ENCODE measurements around the gene UBALD1.

Gene UBALD1

DNA sequence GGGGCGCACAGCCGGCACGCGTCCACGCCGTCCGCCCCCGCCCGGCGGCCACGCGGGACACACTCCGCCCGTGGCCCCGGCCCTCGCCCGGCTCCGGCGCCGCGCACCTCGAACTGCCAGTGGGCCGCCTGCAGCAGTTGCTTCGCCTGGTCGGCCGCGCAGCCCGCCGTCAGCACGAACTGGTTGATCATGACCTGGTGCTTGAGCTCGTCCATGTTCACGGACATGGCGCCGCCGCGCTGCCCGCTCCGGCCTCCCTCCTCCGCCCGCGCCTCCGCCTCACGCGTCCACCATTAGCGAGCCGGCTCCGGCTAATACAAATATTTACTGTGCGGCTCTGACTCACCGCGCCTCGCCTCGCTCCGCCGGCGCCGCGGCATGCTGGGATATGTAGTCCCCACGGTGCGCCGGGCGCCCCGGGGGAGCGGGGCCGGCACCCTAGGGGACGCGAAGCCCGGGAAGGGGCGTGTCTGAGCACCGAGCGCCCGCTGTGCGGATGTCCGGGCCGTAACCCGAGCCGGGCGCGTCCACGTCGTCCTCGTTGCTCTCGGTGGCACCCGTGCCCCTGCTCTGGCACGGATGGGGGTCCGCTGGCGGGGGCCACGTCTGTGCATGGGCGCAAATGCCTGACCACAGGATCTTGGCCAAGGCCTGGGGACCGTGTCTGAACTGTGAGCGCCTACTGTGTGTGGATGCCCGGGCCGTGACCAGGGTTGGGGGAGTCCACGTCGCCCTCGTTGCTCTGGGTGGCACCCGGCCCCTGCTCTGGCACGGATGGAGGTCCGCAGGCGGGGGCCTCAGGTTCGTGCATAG lies at the start of gene UBALD1:
UBALD1 (minus strand) TSS at position 318 of the 813 bp plus-strand sequence; CDS start at position 227, 91 bp downstream.
- no peak for TF ChIP-seq EZH2 (optimal IDR thresholded peaks at IDR 0.05; ENCODE audit: low read depth, low read length)
- TF ChIP-seq, protein P1, sequence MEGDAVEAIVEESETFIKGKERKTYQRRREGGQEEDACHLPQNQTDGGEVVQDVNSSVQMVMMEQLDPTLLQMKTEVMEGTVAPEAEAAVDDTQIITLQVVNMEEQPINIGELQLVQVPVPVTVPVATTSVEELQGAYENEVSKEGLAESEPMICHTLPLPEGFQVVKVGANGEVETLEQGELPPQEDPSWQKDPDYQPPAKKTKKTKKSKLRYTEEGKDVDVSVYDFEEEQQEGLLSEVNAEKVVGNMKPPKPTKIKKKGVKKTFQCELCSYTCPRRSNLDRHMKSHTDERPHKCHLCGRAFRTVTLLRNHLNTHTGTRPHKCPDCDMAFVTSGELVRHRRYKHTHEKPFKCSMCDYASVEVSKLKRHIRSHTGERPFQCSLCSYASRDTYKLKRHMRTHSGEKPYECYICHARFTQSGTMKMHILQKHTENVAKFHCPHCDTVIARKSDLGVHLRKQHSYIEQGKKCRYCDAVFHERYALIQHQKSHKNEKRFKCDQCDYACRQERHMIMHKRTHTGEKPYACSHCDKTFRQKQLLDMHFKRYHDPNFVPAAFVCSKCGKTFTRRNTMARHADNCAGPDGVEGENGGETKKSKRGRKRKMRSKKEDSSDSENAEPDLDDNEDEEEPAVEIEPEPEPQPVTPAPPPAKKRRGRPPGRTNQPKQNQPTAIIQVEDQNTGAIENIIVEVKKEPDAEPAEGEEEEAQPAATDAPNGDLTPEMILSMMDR (IDR thresholded peaks at IDR 0.05; ENCODE audit: low read length) = no peak
- TF ChIP-seq EZH2phosphoT487 (IDR thresholded peaks at IDR 0.05; ENCODE audit: low read length) = no peak
- Histone ChIP-seq H3K36me3 (replicated peaks; ENCODE audit: insufficient read depth, low read length) (no peaks in the 10 kb centered on the region), H3K4me2 (ENCODE audit: low read depth, low read length) (peak within 1 kb of the TSS; percentile 96), H3K4me1 (ENCODE audit: low read length) (peaks cover 18% of the 10 kb centered on the region), H2AFZ (ENCODE audit: low read length) (peak within 1 kb of the TSS; percentile 98), H3K9me3 (replicated peaks; ENCODE audit: insufficient read depth, low read length) (no peaks in the 10 kb centered on the region), H3K79me2 (ENCODE audit: low read length) (peaks cover 27% of the 10 kb centered on the region), H3K27me3 (replicated peaks; ENCODE audit: insufficient read depth, low read length) (no peaks in the 10 kb centered on the region), H3K9ac (ENCODE audit: low read length) (peak within 1 kb of the TSS; percentile 62), H3K4me3 (ENCODE audit: low read length) (peak within 1 kb of the TSS; percentile 85), H3K9me2 (replicated peaks; ENCODE audit: insufficient read depth, low read length) (no peaks in the 10 kb centered on the region), H3K27ac (ENCODE audit: low read length) (peak within 1 kb of the TSS; percentile 76; the same call in 1 of the 2 replicates), H3F3A (ENCODE audit: insufficient read depth, low read length) (peaks cover 17% of the 10 kb centered on the region; the same call in 1 of the 2 replicates), H4K20me1 (ENCODE audit: insufficient read depth, low read length) (no peaks in the 10 kb centered on the region)
- DNase-seq = peak; percentile 91

DNA sequence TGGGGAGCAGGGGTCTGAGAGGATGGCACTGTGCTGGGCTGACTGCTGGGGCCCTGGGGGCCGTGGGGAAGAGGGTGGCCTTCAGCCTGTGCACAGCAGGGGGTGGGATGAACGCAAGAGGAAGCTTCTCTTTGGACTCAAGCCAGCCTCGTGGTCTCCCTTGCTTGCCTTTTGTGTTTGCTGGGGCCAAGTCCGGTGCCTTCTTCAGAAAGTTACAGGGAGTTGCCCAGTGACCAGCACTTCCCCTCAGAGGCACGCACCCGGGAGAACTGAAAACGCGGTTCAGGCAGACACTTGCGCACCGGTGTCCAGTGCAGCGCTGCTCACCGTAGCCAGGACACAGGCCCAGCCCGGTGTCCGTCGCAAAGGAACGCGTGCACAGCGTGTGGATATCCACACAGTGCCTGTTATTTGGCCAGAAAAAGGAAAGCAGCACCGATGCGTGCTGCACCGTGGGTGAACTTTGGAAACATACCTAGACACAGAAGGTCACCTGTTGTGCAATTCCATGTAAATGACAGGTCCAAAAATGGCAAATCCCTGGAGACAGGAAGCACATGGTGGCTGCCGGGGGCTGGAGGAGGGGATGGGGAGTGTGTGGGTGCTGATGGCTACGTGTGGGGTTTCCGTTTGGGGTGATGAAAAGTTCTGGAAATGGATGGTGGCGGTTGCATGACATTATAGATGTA lies 49.2 kb upstream of the UBALD1 start:
- no peak overlapping the region for H3K9ac ChIP-seq (ENCODE audit: low read length)
- peaks cover 16% of the 10 kb centered on the region for H3K4me1 ChIP-seq (ENCODE audit: low read length)
- no peaks in the 10 kb centered on the region for H4K20me1 ChIP-seq (ENCODE audit: insufficient read depth, low read length)
- DNase-seq = no peak
- no peaks in the 10 kb centered on the region for H3K9me2 ChIP-seq (replicated peaks; ENCODE audit: insufficient read depth, low read length)
- no peak overlapping the region for H3K4me3 ChIP-seq (ENCODE audit: low read length)
- no peaks in the 10 kb centered on the region for H3K36me3 ChIP-seq (replicated peaks; ENCODE audit: insufficient read depth, low read length)
- no peak overlapping the region for H3K27ac ChIP-seq (ENCODE audit: low read length)
- H3F3A ChIP-seq (ENCODE audit: insufficient read depth, low read length) = peaks cover 16% of the 10 kb centered on the region; the same call in 1 of the 2 replicates
- no peak overlapping the region for H3K4me2 ChIP-seq (ENCODE audit: low read depth, low read length)
- TF ChIP-seq, protein P1 (IDR thresholded peaks at IDR 0.05; ENCODE audit: low read length) = no peak
- TF ChIP-seq EZH2 (optimal IDR thresholded peaks at IDR 0.05; ENCODE audit: low read depth, low read length) (no peak), EZH2phosphoT487 (IDR thresholded peaks at IDR 0.05; ENCODE audit: low read length) (no peak)
- no peaks in the 10 kb centered on the region for H3K9me3 ChIP-seq (replicated peaks; ENCODE audit: insufficient read depth, low read length)
- H3K27me3 ChIP-seq (replicated peaks; ENCODE audit: insufficient read depth, low read length) = no peaks in the 10 kb centered on the region
- H2AFZ ChIP-seq (ENCODE audit: low read length) = no peak overlapping the region
- H3K79me2 ChIP-seq (ENCODE audit: low read length) = peaks cover 6% of the 10 kb centered on the region; the same call in 1 of the 2 replicates

GRCh38 chr16:4663465-4663776 lies 48.7 kb upstream of the UBALD1 start:
- H3K9ac ChIP-seq (ENCODE audit: low read length) = no peak overlapping the region
- no peaks in the 10 kb centered on the region for H3K36me3 ChIP-seq (replicated peaks; ENCODE audit: insufficient read depth, low read length)
- peaks cover 16% of the 10 kb centered on the region; the same call in 1 of the 2 replicates for H3F3A ChIP-seq (ENCODE audit: insufficient read depth, low read length)
- TF ChIP-seq EZH2 (optimal IDR thresholded peaks at IDR 0.05; ENCODE audit: low read depth, low read length) (no peak), EZH2phosphoT487 (IDR thresholded peaks at IDR 0.05; ENCODE audit: low read length) (no peak)
- TF ChIP-seq, protein P1 (IDR thresholded peaks at IDR 0.05; ENCODE audit: low read length) = no peak
- H3K9me2 ChIP-seq (replicated peaks; ENCODE audit: insufficient read depth, low read length) = no peaks in the 10 kb centered on the region
- no peak overlapping the region for H3K4me3 ChIP-seq (ENCODE audit: low read length)
- peaks cover 6% of the 10 kb centered on the region; the same call in 1 of the 2 replicates for H3K79me2 ChIP-seq (ENCODE audit: low read length)
- no peaks in the 10 kb centered on the region for H3K27me3 ChIP-seq (replicated peaks; ENCODE audit: insufficient read depth, low read length)
- no peaks in the 10 kb centered on the region for H3K9me3 ChIP-seq (replicated peaks; ENCODE audit: insufficient read depth, low read length)
- H3K27ac ChIP-seq (ENCODE audit: low read length) = no peak overlapping the region
- DNase-seq = no peak
- no peaks in the 10 kb centered on the region for H4K20me1 ChIP-seq (ENCODE audit: insufficient read depth, low read length)
- no peak overlapping the region for H2AFZ ChIP-seq (ENCODE audit: low read length)
- peaks cover 16% of the 10 kb centered on the region for H3K4me1 ChIP-seq (ENCODE audit: low read length)
- no peak overlapping the region for H3K4me2 ChIP-seq (ENCODE audit: low read depth, low read length)
